Tibial artery (tissue), 4 donors: Measurements from ENCODE around the gene CFAP100.
A peak's percentile ranks its signal among the peaks of the same experiment; 100 is the strongest.

Experiments
- DNase-seq, 2 donors: peaks; one replicate each; pipeline ENCODE4 v3.0.0-alpha.2; 2019
- H3K27ac ChIP-seq, 2 donors: fragments of 200-600 bp; sonication (generic) in 1 of 2; 1 replicate in 1 of 2; 2 replicates in 1 of 2; pipeline ENCODE4 v1.5.1; 2018 to 2019; ENCODE audit warnings: mild to moderate bottlenecking in 1 of 2
- H3K27me3 ChIP-seq, 2 donors: fragments of 200-600 bp; sonication (generic) in 1 of 2; one replicate each; pipeline versions ENCODE4 v1.5.1 to v1.6.0; 2016 to 2019
- H3K36me3 ChIP-seq, 3 donors: fragments of 200-600 bp; sonication (generic) in 2 of 3; one replicate each; pipeline ENCODE4 v1.5.1; 2016 to 2019; ENCODE audit warnings: mild to moderate bottlenecking in 2 of 3
- H3K4me1 ChIP-seq, 4 donors: fragments of 200-600 bp; sonication (generic) in 2 of 4; 1 replicate in 3 of 4; 2 replicates in 1 of 4; pipeline ENCODE4 v1.5.1; 2016 to 2019
- H3K4me3 ChIP-seq, 2 donors: fragments of 200-600 bp; sonication (generic) in 1 of 2; 1 replicate in 1 of 2; 2 replicates in 1 of 2; pipeline ENCODE4 v1.5.1; 2018 to 2019; ENCODE audit warnings: mild to moderate bottlenecking in 2 of 2
- H3K9me3 ChIP-seq, 3 donors: fragments of 200-600 bp; sonication (generic) in 1 of 3; one replicate each; pipeline ENCODE4 v1.5.1; 2016 to 2019
- CTCF ChIP-seq, 2 experiments: fragments of 200-600 bp in 1 of 2; fragments of 450-650 bp in 1 of 2; IDR thresholded peaks; one replicate each; pipeline ENCODE4 v1.5.1; 2017 to 2019; ENCODE audit warnings: antibody characterized with exemption in 2 of 2, mild to moderate bottlenecking in 1 of 2, moderate library complexity in 1 of 2
- intact Hi-C: fragments of 100-400 bp; cut with DNase I; formaldehyde crosslinking; loops from one replicate; pipeline ENCODE4 v1.15.0; 2023; ENCODE audit warnings: low total_unique reads

CFAP100 gene

GRCh38 chr3:126480206-126480605 is 85.5 kb downstream of the CFAP100 start:
- Histone ChIP-seq H3K27me3 (no peaks in the 10 kb centered on the region), H3K4me3 (no peak overlapping the region), H3K4me1 (peaks cover 0 to 7% (median 5%) of the 10 kb centered on the region in 4 donors), H3K9me3 (no peaks in the 10 kb centered on the region), H3K27ac (no peak overlapping the region), H3K36me3 (no peaks in the 10 kb centered on the region)
- intact Hi-C loops = no loop called here
- TF ChIP-seq CTCF (IDR thresholded peaks at IDR 0.05) = no peak
- no peak for DNase-seq

- H3K27me3 ChIP-seq = no peaks in the 10 kb centered on the region
- DNase-seq = no peak
- H3K4me1 ChIP-seq = peaks cover 0 to 7% (median 5%) of the 10 kb centered on the region in 4 donors
- no peaks in the 10 kb centered on the region for H3K9me3 ChIP-seq
- no peak overlapping the region for H3K27ac ChIP-seq
- TF ChIP-seq CTCF (IDR thresholded peaks at IDR 0.05) = no peak
- intact Hi-C loops = no loop called here
- H3K4me3 ChIP-seq = no peak overlapping the region
- no peaks in the 10 kb centered on the region for H3K36me3 ChIP-seq
Observed at GRCh38 chr3:126480861-126481260, 86.2 kb downstream of the CFAP100 start.

GRCh38 chr3:126481808-126482502 is 87.2 kb downstream of the CFAP100 start:
- intact Hi-C loops = no loop called here
- TF ChIP-seq CTCF (IDR thresholded peaks at IDR 0.05) = no peak
- Histone ChIP-seq H3K9me3 (no peaks in the 10 kb centered on the region), H3K4me3 (no peak overlapping the region), H3K27ac (no peak overlapping the region), H3K4me1 (peaks cover 0 to 4% (median under 1%) of the 10 kb centered on the region in 4 donors), H3K36me3 (no peaks in the 10 kb centered on the region), H3K27me3 (no peaks in the 10 kb centered on the region)
- DNase-seq = peak in 1 of 2 donors; percentile 46

DNA sequence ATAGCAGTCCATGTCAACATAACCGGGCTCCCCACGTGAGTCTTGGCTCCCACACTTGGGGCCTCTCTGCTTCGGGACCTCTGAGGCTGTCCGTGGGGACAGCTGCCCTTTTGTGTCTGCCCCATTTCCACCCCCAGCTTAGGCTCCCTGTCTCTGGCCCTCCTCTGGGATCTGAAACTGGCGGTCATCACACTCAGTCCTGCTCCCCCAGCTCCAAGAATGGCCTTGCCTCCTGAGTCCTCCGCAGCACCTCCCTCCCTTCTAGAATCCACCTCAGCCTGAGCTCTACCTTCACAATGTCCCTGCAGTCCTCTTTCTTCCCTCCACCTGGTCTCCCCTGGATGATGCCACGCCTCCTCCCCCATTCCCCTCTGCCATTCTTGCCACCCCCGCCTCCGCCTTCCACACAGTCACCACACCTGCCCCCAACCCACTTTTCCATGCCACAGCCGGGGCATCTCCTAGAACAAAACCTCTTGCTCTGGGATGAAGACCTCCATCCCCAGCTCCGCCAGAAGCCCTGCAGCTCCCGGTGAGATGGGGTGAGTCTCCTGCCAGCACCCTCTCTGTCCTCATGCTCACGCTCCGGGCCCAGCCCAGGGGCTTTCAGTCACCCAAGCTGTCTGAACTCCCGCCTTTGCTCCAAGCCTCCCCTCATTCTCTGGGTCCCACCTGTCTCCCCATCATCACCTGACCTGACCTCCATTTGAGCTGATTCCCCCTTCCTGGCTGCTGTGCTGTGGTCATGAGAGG is 88.0 kb downstream of the CFAP100 start:
- no peak for TF ChIP-seq CTCF (IDR thresholded peaks at IDR 0.05)
- no peaks in the 10 kb centered on the region for H3K36me3 ChIP-seq
- H3K4me1 ChIP-seq = peaks cover 0 to 8% (median 0%) of the 10 kb centered on the region in 4 donors
- no peak for DNase-seq
- intact Hi-C loops = no loop called here
- no peaks in the 10 kb centered on the region for H3K9me3 ChIP-seq
- H3K27ac ChIP-seq = no peak overlapping the region
- no peak overlapping the region for H3K4me3 ChIP-seq
- no peaks in the 10 kb centered on the region for H3K27me3 ChIP-seq

DNA sequence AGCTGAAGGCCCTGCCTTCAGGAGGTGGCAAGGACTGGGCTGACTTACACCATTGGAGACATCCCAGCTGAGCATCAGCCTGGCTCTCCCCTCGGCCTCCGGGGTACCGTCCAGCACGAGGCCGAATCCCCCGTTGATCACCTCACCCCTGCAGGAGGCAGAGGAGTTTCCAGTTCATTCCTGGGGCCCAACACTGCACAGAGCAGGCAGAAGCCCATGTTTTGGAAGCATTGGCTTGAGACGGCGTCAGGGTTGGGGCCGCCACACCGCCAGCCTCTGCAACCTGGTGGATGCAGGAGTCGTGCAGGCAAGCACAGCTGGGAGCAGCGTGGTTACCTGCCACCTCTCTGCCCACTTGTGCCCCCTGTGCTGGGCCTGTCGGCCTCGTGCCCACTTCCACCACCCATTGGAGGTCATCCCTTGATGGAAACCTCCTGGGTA is 88.6 kb downstream of the CFAP100 start:
- TF ChIP-seq CTCF (IDR thresholded peaks at IDR 0.05) = no peak
- H3K36me3 ChIP-seq = no peaks in the 10 kb centered on the region
- H3K4me1 ChIP-seq = peaks cover 0 to 8% (median 0%) of the 10 kb centered on the region in 4 donors
- DNase-seq = no peak
- no peaks in the 10 kb centered on the region for H3K9me3 ChIP-seq
- no peaks in the 10 kb centered on the region for H3K27me3 ChIP-seq
- no peak overlapping the region for H3K27ac ChIP-seq
- intact Hi-C loops = no loop called here
- no peak overlapping the region for H3K4me3 ChIP-seq
